GM12864 (cell line): Measurements from ENCODE around the gene CLEC2B.

ENCODE experiments used
- DNase-seq: peaks from one replicate; pipeline ENCODE4 v3.0.0-alpha.2; 2011; ENCODE audit warnings: low read depth
- H3K4me3 ChIP-seq: 2 replicates; pipeline ENCODE4 v1.5.1; 2011; ENCODE audit warnings: mild to moderate bottlenecking, low read depth, low read length, control low read depth
- TF ChIP-seq, protein P1 (sequence below): IDR thresholded peaks from 2 replicates; pipeline ENCODE4 v1.5.1; 2011; ENCODE audit warnings: low read depth, mild to moderate bottlenecking, moderate library complexity, low read length, control low read depth, inconsistent platforms; ENCODE audit errors: missing control alignments

Gene CLEC2B

DNA sequence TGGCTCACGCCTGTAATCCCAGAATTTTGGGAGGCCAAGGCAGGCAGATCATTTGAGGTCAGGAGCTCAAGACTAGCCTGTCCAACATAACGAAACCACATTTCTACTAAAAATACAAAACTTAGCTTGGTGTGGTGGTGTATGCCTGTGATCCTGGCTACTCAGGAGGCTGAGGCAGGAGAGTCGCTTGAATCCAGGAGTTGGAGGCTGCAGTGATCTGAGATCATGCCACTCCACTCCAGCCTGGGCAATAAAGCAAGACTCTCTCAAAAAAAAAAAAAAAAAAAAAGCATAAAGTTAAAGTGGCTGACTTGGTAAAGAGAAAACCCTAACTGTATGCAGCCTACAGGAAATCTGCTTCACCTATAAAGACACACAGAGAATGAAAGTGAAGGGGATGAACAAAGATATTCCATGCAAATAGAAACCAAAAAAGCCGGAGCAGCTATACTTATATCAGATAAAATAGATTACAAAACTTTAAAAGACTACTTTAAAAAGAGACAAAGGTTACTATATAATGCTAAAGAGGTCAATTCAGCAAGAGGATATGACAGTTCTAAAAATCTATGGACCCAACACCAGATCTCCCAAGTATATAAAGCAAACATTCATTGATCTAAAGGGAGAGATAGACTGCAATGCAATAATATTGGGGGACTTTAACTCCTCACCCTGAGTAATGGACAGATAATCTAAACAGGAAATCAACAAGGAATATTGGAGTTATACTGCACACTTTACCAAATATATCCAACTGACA is 4.1 kb downstream of the CLEC2B start:
- no peak overlapping the region for H3K4me3 ChIP-seq

DNA sequence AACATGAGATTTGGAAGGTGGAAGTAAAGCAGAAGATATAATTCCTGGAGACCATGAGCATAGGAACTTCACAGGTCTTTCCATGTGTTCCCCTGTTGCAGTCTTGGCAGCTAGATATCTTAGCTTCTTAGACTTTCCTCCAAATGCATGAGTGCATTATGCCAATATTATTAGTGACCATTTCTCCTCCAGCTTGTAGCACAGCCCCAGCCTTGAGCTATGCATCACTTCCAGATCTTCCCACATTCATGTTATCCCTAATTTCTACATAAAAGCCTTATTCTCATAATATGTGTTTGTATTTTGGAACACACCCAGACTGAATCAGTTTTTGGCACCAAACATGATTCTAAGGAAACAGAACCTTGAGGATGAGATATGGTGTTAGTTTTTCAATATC is 11.0 kb downstream of the CLEC2B start:
- no peak for DNase-seq
- TF ChIP-seq, protein P1, sequence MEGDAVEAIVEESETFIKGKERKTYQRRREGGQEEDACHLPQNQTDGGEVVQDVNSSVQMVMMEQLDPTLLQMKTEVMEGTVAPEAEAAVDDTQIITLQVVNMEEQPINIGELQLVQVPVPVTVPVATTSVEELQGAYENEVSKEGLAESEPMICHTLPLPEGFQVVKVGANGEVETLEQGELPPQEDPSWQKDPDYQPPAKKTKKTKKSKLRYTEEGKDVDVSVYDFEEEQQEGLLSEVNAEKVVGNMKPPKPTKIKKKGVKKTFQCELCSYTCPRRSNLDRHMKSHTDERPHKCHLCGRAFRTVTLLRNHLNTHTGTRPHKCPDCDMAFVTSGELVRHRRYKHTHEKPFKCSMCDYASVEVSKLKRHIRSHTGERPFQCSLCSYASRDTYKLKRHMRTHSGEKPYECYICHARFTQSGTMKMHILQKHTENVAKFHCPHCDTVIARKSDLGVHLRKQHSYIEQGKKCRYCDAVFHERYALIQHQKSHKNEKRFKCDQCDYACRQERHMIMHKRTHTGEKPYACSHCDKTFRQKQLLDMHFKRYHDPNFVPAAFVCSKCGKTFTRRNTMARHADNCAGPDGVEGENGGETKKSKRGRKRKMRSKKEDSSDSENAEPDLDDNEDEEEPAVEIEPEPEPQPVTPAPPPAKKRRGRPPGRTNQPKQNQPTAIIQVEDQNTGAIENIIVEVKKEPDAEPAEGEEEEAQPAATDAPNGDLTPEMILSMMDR = no peak
- no peak overlapping the region for H3K4me3 ChIP-seq

More for the DNA sequence above, 4.1 kb downstream of the CLEC2B start:
- DNase-seq = no peak
- TF ChIP-seq, protein P1 = no peak

DNA sequence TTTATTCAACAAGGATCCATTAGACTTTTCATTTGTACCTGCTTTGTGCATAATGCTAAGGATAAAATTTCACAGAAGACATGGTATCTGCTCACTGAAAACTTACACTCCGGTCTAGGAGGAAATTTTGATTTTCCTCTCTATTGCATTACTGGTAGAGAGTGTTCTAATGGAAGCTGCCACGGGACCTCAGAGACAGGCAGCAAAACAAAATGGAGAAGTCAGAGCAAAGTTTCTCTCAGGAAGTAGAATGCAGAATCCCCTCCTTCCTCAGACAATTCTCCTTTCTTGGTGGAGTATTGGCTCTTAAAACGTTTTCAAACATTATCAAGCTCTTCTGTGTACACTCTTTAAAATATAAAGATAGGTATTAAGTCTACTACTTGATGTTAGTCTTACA is 12.3 kb downstream of the CLEC2B start:
- TF ChIP-seq, protein P1 = no peak
- no peak overlapping the region for H3K4me3 ChIP-seq
- no peak for DNase-seq

DNA sequence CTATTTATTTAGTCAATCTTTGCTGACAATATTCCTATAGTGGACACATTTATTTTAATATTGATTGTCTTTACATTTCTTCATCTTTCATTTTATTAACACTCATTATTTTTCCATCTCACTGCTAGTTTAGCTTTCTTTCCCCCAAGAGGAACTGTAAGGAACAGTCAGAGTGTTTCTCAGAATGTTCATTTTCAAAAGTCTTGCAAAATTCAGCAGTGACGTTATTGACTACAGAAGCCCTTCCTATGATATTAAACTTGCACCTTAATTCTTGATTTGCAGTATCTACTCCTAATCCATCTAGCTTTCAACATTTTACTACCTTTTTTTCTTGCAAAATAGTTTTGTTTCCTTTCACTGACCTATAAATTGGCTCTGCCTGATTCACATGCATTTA is 13.0 kb downstream of the CLEC2B start:
- TF ChIP-seq, protein P1 = no peak
- H3K4me3 ChIP-seq = no peak overlapping the region
- no peak for DNase-seq

DNA sequence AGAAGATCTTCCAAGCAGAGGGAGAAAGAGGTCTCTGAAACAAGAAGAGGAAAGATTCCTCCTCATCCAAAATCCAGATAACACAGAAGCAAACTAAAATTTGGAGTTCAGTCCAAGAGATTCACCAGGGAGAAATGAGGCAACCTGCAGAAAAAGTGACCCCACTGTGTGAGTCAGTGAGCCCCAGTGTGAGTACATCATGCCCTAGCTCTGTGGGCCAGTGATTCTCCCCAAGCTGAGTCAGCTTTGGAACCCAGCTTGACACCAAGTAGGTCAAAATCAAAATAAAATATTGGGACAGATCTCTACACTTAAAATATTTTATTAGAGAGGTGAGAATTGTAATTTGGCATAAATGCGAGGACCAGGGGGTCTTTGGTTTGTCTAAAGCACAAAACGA is 17.2 kb downstream of the CLEC2B start:
- TF ChIP-seq, protein P1 = no peak
- DNase-seq = no peak
- no peak overlapping the region for H3K4me3 ChIP-seq

DNA sequence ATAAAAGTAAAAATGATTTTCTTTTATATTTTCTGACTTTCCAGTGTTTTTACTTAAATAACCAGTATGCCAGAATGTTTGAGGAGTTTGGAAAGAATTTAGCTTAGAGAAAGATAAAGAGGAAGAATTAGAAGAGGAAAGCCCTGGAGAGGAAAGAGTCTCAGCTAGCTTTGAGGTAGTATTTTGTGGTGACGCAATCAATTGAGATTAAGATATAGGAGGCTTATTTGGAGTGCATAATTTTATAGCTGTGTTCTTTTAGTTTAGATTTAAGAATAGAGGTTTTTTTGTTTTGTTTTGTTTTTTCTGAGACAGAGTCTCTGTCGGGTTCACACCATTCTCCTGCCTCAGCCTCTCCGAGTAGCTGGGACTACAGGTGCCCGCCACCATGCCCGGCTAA is 18.1 kb downstream of the CLEC2B start:
- no peak overlapping the region for H3K4me3 ChIP-seq
- no peak for DNase-seq
- TF ChIP-seq, protein P1 = no peak

DNA sequence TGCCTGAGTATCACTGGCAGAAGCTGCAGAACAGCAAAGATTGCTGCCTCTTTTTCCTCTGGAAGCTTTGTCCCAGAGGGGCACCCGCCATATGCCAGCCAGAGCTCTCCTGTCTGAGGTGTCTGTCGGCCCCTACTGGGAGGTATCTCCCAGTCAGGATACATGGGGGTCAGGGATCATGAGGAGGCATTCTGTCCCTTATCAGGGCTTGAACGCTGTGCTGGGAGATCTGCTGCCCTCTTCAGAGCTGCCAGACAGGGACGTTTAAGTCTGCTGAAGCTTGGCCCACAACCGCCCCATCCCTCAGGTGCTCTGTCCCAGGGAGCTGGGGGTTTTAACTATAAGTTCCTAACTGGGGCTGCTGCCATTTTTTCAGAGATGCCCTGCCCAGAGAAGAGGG is 20.3 kb downstream of the CLEC2B start:
- no peak for DNase-seq
- no peak overlapping the region for H3K4me3 ChIP-seq
- TF ChIP-seq, protein P1 = no peak
